HL-60/S4 treated with retinoic acid at 250 ng/mL for 4 days and 3 days (cell line): ENCODE results near the gene WDCP.
"Not testable (repeated sequence)": the region's sequence is repeated elsewhere in the genome, so short reads cannot be mapped to it uniquely, and the experiment has no call there.

Source experiments
- in situ Hi-C: fragments of 300-500 bp; cut with MboI; formaldehyde crosslinking; loops from 2 replicates; pipeline ENCODE4 v1.7.0; 2022; ENCODE audit warnings: low sequenced_read_pairs

Gene WDCP, protein sequence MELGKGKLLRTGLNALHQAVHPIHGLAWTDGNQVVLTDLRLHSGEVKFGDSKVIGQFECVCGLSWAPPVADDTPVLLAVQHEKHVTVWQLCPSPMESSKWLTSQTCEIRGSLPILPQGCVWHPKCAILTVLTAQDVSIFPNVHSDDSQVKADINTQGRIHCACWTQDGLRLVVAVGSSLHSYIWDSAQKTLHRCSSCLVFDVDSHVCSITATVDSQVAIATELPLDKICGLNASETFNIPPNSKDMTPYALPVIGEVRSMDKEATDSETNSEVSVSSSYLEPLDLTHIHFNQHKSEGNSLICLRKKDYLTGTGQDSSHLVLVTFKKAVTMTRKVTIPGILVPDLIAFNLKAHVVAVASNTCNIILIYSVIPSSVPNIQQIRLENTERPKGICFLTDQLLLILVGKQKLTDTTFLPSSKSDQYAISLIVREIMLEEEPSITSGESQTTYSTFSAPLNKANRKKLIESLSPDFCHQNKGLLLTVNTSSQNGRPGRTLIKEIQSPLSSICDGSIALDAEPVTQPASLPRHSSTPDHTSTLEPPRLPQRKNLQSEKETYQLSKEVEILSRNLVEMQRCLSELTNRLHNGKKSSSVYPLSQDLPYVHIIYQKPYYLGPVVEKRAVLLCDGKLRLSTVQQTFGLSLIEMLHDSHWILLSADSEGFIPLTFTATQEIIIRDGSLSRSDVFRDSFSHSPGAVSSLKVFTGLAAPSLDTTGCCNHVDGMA

DNA sequence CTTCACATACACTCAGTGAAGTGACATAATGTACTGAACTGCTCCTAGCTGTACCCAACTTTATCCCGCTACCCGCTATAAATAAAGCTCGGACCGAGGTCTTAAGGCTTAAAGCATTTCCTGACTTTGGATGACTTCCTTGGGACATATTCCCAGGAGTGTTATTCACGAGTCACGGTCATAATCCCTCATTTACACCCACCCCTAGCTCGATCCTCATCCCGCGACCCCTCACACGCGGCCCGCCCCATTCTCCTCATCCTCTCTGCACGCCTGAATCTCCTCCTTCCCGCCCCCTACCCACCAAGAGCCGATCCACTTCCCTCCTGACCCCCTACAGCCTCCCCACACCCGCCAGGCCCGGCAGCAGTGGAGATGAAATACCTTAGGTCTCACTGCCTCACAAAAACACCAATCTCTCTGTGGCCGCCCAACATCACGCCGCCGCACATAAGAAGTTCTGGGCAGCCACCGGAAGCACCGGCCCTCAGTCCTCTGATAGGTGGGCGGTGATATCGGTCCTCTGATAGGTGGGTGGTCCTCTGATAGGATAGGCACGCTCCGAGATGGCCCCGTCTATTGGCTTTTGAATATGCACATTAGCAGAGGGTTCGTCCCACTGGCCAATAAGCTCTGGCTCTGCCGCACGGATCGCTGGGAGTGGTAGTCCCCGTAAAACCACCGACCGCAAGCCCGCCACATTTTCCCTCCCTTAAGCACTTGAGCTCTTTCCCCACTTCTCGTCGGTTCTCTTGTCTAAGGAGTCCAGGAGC lies at the start of gene WDCP:
Gene WDCP, minus strand, starts transcription at position 462 of the 773 bp plus-strand sequence. CDS start 7,897 bp downstream, outside the sequence.
- in situ Hi-C loops = no loop called here

DNA sequence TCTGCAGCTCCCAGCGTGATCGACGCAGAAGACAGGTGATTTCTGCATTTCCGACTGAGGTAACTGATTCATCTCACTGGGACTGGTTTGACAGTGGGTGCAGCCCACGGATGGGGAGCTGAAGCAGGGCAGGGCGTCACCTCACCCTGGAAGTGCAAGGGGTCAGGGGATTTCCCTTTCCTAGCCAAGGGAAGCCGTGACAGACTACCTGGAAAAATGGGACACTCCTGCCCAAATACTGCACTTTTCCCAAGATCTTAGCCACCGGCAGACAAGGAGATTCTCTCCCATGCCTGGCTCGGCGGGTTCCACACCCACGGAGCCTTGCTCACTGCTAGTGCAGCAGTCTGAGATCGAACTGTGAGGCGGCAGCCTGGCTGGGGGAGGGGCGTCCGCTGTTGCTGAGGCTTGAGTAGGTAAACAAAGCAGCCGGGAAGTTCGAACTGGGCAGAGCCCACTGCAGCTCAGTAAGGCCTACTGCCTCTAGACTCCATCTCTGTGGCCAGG lies 48.0 kb upstream of the WDCP start:
- in situ Hi-C loops = not testable (repeated sequence)

DNA sequence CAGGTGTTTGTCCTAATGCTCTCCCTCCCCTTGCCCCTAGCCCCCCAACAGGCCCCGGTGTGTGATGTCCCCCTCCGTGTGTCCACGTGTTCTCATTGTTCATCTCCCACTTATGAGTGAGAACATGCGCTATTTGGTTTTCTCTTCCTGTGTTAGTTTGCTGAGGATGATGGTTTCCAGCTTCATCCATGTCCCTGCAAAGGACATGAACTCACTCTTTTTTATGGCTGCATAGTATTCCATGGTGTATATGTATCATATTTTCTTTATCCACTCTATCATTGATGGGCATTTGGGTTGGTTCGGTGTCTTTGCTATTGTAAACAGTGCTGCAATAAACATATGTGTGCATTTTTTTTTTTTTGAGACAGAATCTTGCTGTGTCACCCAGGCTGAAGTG lies 46.1 kb upstream of the WDCP start:
- in situ Hi-C loops = not testable (repeated sequence)

DNA sequence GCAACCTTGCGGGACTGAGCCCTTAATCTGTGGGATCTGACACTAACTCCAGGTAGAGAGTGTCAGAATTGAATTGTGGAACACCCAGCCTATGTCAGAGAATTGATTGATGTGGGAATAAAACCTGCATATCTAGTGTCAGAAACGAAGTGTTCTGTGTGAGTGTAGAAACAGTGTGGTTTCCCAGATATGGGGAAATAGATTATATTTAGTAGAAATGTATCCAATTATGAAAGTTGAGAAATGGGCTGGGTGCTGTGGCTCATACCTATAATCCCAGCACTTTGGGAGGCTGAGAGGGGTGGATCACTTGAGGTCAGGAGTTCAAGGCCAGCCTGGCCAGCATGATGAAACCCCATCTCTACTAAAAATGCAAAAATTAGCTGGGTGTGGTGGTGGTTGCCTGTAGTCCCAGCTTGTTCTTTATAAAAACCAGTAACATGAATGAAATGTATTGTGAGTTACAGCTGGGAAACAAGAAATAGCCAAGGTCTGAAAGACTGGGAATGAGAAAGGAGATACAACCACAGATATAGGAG lies 41.7 kb upstream of the WDCP start:
- in situ Hi-C loops = no loop called here

DNA sequence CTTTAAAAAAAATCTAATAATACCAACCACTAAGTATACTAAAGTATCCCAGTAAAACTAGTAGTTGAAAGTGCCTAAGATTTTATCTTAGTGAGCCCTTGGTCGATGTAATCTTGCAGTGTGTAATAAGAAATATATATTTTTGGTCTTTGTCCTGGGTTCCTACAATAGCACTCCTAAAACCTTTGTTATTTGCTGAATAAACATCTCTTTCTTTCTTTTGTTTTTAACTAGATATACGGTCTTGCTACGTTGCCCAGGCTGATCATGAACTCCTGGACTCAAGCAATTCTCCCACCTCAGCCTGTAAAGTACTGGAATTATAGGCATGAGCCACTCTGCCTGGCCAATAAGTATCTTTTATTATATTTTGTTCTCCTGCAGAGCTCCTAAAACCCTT lies 39.8 kb upstream of the WDCP start:
- in situ Hi-C loops = no loop called here

DNA sequence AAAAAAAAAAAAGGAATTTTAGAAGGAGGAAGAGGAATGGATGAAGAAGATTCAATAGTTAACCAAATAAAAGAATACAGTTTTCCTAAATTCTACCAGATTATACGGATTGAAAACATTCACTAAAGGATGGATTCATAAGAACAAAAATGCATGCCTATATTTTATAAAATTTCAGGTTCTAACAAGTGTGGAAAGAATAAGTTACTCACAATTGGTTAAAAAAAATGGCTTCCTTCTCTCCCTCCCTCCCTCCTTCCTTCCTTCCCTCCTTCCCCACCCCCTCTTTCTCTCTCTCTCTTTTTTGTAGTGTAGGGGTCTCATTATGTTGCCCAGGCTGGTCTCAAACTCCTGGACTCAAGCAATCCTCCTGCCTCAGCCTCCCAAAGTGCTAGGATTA lies 39.0 kb upstream of the WDCP start:
- in situ Hi-C loops = no loop called here

DNA sequence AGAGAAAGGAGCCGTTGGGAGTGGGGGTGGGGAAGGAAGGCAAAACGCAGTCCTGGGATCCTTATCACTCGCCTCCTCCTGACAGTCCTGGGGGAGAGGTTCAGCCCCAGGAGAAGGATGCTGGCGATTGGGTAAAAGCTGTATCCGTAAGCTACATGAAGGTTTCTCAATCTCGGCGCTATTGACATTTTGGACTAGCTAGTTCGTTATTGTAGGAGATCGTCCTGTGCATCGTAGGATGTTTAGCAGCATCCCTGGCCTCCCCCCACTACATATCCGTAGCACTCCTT lies 38.0 kb upstream of the WDCP start:
- in situ Hi-C loops = no loop called here

DNA sequence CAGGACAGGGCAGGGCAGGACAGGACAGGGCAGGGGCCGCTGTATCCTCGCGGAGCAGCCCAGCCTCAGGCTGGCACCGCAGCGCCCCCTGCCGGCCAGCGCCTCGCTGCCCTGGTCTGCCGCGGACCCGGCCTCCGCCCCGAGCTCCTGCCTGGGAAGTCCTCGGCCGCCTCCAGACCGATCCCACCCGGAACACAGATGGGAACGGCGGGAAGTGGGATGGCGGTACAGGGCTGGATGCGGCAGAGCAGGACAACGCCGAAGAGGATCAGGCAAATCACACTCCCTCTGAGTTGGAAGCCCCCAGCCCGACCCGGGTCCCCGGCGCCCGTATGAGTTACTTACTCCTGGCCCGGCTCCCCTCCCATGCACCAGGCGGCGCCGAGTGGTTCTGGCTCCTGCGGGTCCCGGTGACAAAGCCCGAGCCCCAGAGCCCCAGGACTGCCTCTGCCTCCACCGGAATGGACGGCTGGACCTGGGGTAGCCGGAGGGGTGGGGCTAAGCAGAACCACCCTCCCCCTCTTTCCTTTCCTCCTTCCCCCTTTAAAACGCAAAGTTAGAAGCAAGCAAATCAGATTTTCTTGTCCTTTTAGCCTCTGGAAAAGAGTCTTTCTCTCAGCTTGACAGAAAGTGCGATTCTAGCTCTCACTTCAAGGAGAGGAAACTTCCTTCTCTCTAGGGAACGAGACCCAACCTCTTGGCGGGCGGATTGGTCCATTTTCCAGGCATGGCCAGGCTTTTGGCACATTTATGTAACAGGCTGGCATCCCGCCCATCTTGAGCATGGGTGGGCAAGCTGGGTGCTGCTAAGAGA lies 37.4 kb upstream of the WDCP start, which contains the start of gene TP53I3:
Gene TP53I3, minus strand, starts transcription at position 449 of the 814 bp plus-strand sequence. CDS start 508 bp downstream, outside the sequence.
- in situ Hi-C loops = no loop called here

DNA sequence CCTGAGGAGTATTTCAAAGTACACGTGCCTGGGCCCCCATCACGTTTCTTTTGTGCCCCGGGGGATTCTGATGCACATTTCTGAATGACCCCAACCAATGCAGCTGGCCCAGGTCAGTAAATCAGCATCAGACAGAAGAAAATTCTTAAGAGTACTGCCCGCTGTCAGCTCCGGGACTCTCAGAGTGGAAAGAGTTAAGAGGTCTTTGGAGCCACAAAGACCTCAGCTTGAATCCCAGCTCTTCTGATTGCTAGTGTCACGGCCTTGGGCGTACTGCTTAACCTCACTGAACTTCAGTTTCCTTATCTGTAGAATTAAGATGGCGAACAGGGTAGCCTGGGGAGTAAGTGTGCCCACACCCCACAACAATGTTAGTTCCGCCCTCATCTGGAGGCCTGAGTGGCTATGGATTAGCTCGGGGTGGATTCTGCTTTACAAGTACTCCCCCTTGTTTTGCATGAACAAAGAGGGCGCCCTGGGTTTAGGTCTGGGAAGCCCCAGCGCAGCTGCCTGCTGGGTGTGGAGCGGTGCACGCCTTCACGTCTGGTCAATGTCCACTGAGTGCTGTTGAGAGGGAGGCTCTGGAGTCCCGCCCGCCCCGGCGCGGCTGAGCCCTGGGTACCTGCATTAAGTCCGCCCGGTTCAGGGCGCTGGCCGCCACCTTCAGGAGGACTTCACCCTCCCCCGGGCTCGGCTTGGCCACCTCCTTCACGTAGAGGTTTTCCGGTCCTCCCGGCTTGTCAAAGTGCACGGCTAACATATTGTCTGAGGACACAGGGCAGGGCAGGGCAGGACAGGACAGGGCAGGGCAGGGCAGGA lies 36.6 kb upstream of the WDCP start:
- in situ Hi-C loops = no loop called here

DNA sequence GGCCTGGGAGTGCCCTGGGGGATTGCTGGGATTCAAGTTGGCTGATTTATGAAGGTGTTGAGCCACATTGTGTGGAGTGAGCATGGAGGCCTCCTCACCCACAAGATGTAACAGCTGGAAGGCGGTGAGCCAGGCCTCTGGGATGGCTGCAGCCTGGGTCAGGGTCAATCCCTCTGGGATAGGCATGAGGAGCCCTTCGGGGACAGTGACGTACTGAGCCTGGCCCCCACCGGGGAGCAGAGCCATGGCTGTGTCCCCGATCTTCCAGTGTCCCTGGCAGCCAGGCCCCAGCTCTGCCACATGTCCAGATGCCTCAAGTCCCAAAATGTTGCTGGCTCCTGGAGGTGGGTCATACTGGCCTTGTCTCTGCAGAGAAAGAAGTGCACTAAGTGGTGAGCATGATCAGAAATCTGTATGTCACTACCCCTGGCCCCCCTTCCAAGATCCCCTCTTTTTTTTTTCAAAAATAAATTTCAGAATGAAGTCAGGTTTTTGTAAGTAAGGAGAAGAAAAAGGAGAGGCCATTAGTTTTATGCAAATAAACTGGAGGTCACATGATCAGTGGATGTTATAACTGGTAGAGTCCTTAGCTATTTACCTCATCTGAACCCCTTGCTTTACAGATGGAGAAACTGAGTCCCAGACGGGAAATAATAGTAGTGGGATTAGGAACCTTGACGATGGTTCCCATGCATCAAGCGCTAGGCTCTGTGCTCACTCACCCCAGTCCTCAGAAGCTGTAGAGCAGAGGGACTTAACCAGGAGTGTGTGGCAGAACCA lies 35.8 kb upstream of the WDCP start:
- in situ Hi-C loops = no loop called here

DNA sequence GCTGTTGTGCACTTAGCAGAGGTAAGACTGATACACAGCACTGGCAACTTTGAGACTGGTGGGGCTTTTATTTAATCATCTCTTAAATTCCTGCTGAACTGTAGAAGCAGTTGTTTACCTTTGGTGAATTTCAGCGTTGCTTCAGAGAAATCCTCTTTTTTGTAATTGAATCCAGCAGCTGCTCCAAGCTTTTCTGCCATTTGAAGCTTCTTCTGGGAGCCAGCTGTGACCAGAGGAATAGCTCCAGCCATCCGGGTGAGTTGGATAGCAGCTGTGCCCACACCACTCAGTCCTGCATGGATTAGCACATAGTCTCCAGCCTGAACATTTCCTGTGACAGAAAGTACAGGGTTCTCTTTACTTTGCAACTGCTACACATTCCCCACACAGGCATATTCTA lies 33.5 kb upstream of the WDCP start:
- in situ Hi-C loops = no loop called here

DNA sequence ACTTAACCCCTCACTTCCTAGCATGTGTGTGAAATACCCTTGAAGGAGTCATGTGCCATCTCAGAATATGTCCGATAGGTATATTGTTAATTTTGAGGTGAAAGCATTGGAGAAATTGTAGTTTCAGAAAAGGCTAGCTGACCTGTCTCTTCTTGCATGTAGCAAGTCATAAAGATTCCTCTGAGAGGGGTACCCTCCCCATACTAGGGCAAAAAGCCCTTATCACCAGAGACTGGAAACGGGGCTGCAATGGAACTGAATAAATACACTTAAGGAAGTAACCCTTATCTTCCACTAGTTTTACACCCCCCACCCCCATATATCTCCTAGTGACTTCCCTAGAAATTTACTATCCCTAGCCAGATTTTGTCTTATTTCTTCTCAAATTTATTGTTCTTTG lies 30.7 kb upstream of the WDCP start:
- in situ Hi-C loops = no loop called here

DNA sequence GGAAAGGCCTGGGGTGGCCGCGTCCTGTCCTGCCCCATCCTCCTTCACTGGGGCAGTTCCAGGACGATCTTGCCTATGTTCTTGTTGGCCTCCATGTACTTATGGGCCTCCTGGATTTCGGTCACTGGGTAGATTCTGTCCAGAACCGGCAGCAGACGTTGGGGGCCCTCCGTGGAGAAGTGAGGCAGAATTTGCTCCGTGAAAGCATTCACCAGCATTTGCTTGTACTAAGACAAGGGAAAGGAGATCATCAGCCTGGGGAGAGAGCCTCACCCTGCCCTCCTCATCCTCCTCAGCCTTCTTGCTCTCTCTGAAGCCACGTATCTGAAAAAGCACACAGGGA lies 30.3 kb upstream of the WDCP start:
- in situ Hi-C loops = no loop called here

DNA sequence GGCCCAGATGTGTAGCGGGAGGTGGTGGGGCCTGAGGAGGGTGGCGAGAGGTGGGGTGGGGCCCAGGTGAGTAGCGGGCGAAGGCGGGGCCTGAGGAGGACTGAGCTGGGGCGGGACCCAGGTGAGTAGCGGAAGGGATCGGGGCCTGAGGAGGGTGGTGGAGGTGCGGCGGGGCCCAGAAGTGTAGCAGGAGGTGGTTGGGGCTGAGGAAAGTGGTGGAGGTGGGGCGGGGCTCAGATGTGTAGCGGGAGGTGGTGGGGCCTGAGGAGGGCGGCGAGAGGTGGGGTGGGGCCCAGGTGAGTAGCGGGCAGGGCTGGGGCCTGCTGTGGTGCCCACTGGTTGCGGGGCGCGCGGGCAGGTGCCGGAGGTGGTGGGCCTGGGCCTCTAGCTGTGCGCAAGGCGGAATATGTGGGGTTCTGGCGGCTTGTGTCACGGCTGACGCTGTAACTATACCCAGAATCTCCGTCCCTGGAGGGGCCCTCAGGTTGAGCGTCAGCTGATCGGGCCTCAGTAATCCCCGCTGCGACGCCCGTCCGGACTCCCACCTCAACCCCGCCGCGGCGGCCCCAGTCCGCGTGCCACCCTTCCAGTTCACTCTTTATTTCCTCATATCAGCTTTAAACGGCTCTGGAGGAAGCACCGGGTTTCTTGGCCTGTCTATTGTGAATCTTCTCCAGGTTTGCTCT lies 29.8 kb upstream of the WDCP start:
- in situ Hi-C loops = no loop called here

DNA sequence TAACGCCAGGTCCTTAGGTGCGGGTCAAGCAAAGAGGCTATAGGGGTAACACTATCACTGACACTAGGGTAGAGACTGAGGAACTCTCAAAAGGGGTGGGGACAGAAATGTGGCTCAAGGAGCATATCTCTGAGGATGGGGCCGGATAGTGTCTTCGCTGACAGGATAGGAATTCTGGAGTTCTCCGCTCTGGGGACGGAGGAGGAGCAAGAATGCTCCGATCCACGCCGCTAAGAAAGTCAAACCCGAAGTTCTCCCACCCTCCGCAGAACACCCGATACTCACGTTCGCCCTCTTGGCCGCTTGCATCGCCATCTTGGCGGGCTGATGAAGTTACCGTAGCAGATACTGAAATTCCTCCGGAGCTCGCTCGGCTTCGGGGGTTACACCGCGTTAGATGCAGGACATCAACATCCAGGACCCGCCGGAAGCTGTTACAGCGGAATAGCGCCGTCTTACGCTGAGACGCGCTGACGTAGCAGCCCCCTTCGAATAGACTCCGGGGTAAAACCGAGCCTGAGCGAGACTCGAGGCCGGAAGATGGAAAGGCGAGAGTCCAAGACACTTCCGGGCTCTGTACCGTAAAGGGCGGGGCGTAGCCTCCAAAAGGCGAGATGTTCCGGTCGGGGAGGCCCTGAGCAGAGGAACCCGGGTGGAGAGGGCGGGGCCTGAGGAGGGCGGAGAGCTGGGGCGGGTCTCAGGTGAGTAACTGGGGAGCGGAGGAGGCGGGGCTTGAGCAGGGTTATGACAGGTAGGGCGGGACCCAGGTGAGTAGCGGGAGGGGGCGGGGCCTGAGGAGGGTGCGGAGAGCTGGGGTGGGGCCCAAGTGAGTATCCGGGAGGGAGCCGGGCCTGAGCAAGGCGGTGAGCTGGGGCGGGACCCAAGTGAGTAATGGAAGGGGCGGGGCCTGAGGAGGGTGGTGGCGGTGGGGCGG lies 29.0 kb upstream of the WDCP start, which contains the start of gene SF3B6:
Gene SF3B6, minus strand, starts transcription at position 412 of the 934 bp plus-strand sequence. Its CDS starts 97 bp downstream, at position 315.
- in situ Hi-C loops = no loop called here

DNA sequence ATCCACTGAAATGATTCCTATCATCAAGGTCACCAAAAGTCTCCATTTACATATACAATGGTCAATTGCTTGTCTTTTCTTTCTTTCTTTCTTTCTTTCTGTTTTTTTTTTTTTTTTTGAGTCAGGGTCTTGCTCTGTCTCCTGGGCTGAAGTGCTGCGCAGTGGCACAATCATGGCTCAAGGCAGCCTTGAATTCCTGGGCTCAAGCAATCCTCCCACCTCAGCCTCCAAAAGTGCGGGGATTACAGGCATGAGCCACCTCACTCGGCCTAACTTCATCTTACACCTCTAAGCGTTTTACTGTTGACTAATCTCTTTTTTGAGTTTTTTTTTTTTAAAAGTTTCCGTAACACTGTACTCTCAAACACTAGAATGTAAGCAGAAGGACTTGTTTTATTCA lies 28.1 kb upstream of the WDCP start:
- in situ Hi-C loops = no loop called here

DNA sequence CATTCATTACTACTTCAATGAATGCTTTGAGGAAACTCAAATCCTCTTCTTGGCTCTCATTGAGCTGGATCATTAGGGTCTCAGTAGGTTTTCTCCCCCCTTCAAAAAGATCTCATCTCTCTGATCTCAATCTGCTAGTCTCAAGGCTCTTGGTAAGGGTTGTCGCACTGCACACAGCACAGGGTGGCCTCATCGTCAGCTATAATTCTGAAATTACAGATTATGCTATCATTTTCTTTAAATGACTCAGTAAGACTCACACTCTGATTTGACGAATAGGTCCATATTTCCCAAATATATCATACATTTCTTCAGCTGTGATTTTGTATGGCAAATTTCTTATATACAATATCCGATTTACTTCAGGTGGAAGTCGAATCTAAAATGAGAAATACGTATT lies 26.6 kb upstream of the WDCP start:
- in situ Hi-C loops = no loop called here
